IPS-18c (cell line): ENCODE data around the gene CFAP57.

Experiments
- H3K4me3 ChIP-seq: 2 replicates; pipeline ENCODE4 v1.7.0; 2013; ENCODE audit warnings: low read depth, mild to moderate bottlenecking, low read length, moderate library complexity; ENCODE audit not compliant: insufficient read depth
- H3K9me3 ChIP-seq: one replicate; pipeline ENCODE4 v1.6.1; 2013; ENCODE audit warnings: mild to moderate bottlenecking, low read length, moderate library complexity; ENCODE audit not compliant: control insufficient read depth, insufficient read depth

The CFAP57 gene

DNA sequence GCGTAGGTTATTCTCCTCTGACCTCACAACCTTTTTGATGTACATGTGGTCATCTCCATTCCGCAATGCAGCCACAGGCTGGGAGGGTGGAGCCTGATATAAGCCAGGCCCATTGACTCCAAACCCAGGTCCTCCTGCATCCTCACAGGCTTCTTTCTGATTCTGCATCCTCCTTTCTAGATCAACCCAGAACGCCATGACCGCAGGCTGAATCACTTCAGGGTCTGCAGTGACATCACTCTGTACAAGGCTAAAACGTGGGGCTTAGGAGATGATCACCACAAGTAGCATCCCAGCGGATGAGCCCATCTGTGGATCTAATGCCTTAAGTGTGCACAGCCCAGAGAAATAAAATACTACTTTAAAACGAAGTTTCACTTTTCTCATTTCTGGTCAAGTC lies 16.1 kb upstream of the CFAP57 start:
- Histone ChIP-seq H3K4me3 (no peak overlapping the region), H3K9me3 (no peaks in the 10 kb centered on the region)

- no peaks in the 10 kb centered on the region for H3K9me3 ChIP-seq
Observed at GRCh38 chr1:43165162-43165561, 7.0 kb upstream of the CFAP57 start.

DNA sequence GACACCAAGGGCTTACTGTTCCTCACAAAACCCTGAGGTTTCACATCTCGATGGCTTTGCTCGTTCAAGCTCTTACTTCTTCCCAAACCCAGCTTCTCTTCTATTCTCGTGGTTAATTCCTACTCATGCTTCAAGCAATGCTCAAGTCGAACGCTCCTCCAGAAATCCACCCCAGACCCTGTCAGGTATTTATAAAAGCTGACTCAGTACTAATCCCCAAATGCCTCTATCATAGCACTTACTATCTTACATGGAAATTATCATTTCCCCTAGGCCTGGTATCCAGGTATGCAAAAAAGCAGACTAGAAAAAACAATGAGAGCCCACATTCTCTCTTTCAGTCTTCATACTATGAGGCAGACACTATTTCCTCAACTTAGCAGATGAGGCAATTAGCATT lies 6.4 kb upstream of the CFAP57 start:
- Histone ChIP-seq H3K4me3 (no peak overlapping the region), H3K9me3 (no peaks in the 10 kb centered on the region)

More at GRCh38 chr1:43165162-43165561, 7.0 kb upstream of the CFAP57 start:
- H3K4me3 ChIP-seq = no peak overlapping the region

- Histone ChIP-seq H3K9me3 (no peaks in the 10 kb centered on the region), H3K4me3 (peak overlapping the region; percentile 97)
Observed at GRCh38 chr1:43171312-43171875, 736 bp upstream of the CFAP57 start.

- H3K9me3 ChIP-seq = no peaks in the 10 kb centered on the region
- peak overlapping the region; percentile 97 for H3K4me3 ChIP-seq
Observed at GRCh38 chr1:43172527-43172972, 420 bp downstream of the CFAP57 start.

DNA sequence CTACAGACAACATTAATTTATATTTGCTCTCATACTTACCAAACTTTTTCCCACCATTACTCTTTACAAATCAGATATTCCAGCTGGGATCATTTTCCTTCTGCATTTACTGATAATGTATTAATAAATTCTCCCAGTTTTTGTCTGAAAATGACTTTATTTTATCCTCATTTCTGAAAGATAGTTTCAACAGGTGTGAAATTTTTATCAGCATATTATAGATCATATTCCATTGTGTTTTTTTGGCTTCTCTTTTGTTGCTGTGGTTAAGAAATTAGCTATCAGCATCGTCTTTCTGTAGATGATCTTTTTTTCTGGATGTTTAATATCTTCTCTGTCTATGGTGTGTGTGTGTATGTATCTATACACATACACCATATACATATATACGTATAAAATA lies 2.7 kb downstream of the CFAP57 start:
- no peak overlapping the region for H3K4me3 ChIP-seq
- no peaks in the 10 kb centered on the region for H3K9me3 ChIP-seq

- H3K9me3 ChIP-seq = no peaks in the 10 kb centered on the region
- H3K4me3 ChIP-seq = no peak overlapping the region
Observed at GRCh38 chr1:43177691-43178090, 5.6 kb downstream of the CFAP57 start.

DNA sequence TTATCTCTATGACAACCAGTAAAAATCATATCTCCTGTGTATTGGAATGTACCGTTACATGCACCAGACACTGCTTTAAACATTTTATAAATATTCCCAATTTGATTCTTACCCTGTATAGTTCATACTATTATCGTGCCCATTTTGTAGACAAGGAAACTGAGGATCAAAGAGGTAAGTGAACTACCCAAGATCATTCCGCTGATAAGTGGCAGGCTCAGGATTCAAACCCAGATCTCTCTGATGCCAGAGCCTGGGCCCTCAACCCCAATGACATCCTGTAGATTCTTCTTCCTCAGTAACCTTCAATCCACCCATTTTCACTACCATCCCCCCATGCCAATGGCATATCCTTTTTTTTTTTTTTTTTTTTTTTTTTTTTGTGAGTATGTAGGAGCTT lies 12.3 kb downstream of the CFAP57 start:
- Histone ChIP-seq H3K4me3 (no peak overlapping the region), H3K9me3 (no peaks in the 10 kb centered on the region)

DNA sequence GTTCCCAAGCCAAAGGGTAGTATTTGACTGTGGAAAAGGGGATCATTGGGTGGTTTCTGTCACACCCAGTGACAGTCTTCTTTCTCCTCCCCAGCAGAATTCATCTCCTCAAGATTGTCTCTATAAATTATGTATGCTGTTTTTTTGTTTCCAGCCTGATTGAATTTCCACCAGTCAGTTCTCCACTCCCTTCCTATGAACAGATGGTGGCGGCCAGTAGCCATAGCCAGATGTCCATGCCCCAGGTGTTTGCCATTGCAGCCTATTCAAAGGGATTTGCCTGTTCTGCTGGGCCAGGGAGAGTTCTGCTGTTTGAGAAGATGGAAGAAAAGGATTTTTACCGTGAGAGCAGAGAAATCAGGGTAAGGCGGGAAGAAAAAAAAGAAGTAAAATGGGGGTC lies 12.9 kb downstream of the CFAP57 start:
- no peaks in the 10 kb centered on the region for H3K9me3 ChIP-seq
- H3K4me3 ChIP-seq = no peak overlapping the region

- H3K4me3 ChIP-seq = no peak overlapping the region
Observed at GRCh38 chr1:43188106-43188505, 16.0 kb downstream of the CFAP57 start.

DNA sequence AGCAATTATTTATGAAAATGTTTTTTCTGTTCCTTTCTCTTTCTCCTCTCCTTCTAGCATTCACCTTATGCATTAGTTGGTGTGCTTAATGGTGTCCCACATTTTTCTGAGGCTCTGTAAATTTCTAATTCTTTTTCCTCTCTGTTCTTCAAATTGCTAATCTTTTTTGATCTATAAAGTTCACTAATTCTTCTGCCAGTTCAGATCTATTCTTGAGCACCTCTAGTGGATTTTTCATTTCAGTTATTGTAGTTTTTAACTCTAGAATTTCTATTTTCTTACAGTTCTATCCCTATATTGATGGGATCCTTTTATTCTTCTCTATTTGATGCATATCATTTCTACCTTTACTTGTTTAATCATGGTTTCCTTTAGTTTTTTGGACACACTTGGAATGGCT lies 22.4 kb downstream of the CFAP57 start:
- Histone ChIP-seq H3K9me3 (no peaks in the 10 kb centered on the region), H3K4me3 (no peak overlapping the region)

More at GRCh38 chr1:43188106-43188505, 16.0 kb downstream of the CFAP57 start:
- H3K9me3 ChIP-seq = no peaks in the 10 kb centered on the region

- Histone ChIP-seq H3K4me3 (no peak overlapping the region), H3K9me3 (no peaks in the 10 kb centered on the region)
Observed at GRCh38 chr1:43197343-43198127, 25.4 kb downstream of the CFAP57 start.

GRCh38 chr1:43199093-43199726 lies 27.1 kb downstream of the CFAP57 start:
- Histone ChIP-seq H3K9me3 (no peaks in the 10 kb centered on the region), H3K4me3 (no peak overlapping the region)

GRCh38 chr1:43203859-43204258 lies 31.7 kb downstream of the CFAP57 start:
- no peaks in the 10 kb centered on the region for H3K9me3 ChIP-seq
- no peak overlapping the region for H3K4me3 ChIP-seq

DNA sequence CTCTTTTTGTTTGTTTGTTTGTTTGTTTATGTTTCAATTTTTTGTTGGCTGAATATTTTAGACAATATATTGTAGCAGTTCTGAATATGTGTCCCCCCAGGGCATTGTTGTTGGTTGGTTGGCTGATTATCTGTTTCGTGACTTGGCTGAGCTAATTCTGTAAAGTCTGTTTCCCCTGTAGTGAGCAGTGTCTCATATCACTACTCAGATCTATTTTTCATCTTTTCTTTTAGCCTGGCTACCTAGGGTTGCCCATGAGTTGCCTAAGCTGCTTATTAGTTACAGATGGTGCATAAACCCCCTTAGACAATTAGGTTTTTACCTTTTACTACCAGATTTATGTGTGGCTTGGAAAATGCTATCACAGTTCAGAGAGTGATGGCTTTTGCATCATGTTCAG lies 32.3 kb downstream of the CFAP57 start:
- no peaks in the 10 kb centered on the region for H3K9me3 ChIP-seq
- no peak overlapping the region for H3K4me3 ChIP-seq

GRCh38 chr1:43205671-43206070 lies 33.5 kb downstream of the CFAP57 start:
- Histone ChIP-seq H3K9me3 (no peaks in the 10 kb centered on the region), H3K4me3 (no peak overlapping the region)

GRCh38 chr1:43206600-43207228 lies 34.6 kb downstream of the CFAP57 start:
- no peak overlapping the region for H3K4me3 ChIP-seq
- no peaks in the 10 kb centered on the region for H3K9me3 ChIP-seq
